ENCODE data around the gene ICAM2.

ICAM2 gene

DNA sequence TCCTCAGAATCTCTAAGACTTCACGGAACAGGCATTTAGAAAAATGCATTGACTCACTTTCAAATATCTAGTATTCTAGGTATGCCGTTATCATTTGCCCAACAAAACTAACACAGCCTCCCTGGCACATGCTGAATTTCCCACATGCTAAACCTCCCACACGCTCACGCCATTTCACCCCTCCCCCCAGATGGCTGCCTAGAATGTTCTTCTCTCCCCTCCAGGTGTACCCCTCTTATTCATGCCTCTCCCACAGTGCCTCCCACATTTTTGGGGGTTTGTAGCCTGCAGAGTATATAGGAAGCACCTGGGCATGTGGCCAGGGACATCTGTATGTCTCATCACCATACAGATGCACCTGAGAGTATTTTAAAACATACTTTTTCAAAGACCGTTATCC is 38.2 kb upstream of the ICAM2 start:
- in situ Hi-C loops (cut with HindIII; ENCODE audit: low sequenced_read_pairs) = no loop called here
- DNase-seq (ENCODE audit: low read depth) = no peak
- TF ChIP-seq, protein P1, sequence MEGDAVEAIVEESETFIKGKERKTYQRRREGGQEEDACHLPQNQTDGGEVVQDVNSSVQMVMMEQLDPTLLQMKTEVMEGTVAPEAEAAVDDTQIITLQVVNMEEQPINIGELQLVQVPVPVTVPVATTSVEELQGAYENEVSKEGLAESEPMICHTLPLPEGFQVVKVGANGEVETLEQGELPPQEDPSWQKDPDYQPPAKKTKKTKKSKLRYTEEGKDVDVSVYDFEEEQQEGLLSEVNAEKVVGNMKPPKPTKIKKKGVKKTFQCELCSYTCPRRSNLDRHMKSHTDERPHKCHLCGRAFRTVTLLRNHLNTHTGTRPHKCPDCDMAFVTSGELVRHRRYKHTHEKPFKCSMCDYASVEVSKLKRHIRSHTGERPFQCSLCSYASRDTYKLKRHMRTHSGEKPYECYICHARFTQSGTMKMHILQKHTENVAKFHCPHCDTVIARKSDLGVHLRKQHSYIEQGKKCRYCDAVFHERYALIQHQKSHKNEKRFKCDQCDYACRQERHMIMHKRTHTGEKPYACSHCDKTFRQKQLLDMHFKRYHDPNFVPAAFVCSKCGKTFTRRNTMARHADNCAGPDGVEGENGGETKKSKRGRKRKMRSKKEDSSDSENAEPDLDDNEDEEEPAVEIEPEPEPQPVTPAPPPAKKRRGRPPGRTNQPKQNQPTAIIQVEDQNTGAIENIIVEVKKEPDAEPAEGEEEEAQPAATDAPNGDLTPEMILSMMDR (IDR thresholded peaks at IDR 0.05; ENCODE audit: low read depth, low read length, missing control alignments) = no peak
- H3K4me3 ChIP-seq (ENCODE audit: low read depth, low read length) = no peak overlapping the region

DNA sequence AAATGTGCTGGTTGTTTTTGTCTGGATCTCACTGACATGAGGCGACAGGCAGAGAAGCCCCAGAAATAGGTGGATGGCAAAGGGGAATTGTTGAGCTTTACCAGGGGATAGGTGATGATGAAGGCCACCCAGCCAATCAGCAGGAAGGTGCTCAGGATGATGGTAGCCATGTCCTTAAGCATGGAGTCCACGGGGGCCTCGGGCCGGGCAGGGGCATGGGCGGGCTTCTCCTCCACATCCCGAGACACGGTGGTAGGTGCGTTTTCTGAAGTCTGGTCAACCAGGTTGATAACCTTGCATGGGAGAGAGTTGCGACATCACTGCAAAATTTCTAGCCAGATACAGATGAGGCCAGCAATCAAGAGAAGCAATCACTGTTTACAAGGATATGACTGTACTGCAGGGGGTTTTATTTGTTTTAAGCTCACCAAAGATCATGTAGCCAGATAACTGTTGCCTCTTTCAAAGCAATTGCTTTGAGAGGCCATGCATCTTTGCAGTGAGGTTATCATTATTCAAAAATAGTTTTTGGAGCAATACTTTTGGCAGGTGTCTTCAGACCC is 37.3 kb upstream of the ICAM2 start:
- TF ChIP-seq, protein P1 (IDR thresholded peaks at IDR 0.05; ENCODE audit: low read depth, low read length, missing control alignments) = no peak
- no peak overlapping the region for H3K4me3 ChIP-seq (ENCODE audit: low read depth, low read length)
- in situ Hi-C loops (cut with HindIII; ENCODE audit: low sequenced_read_pairs) = no loop called here
- DNase-seq (ENCODE audit: low read depth) = no peak

DNA sequence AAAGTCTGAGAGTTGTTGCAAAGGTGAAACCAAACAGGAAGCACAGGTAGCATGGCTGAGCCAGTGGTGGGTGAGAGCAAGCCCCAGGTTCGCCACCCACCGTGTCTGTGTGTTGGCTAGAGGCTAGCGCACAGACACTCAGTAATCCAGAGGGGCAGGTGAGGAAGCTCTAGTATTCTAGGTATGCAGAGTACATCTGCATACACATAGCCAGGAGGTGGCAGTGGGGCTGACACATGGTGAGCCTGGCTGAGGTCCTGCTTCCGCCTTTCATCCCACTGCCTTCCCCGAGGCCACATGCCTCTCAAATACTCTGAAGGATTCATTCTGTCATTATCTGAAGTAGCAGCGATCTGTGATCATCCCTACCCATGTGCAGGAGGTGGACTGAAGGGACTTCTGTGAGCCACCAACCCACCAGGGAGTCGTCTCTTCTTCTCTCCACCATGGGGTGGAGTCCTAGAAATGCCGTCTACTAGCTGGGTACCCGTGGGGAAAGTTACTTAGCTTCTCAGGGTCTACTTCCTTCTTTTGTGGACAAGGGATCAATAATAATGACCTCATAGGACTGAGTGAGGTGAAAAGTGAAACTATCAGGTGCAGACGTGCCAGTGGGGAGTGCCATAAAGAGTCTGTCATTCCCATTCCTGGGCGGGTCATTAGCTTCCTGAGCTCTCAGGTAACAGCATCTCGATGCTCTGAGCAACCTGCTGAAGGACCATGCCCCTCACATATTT is 36.0 kb upstream of the ICAM2 start:
- no peak for DNase-seq (ENCODE audit: low read depth)
- in situ Hi-C loops (cut with HindIII; ENCODE audit: low sequenced_read_pairs) = no loop called here
- no peak overlapping the region for H3K4me3 ChIP-seq (ENCODE audit: low read depth, low read length)
- TF ChIP-seq, protein P1 (IDR thresholded peaks at IDR 0.05; ENCODE audit: low read depth, low read length, missing control alignments) = no peak

DNA sequence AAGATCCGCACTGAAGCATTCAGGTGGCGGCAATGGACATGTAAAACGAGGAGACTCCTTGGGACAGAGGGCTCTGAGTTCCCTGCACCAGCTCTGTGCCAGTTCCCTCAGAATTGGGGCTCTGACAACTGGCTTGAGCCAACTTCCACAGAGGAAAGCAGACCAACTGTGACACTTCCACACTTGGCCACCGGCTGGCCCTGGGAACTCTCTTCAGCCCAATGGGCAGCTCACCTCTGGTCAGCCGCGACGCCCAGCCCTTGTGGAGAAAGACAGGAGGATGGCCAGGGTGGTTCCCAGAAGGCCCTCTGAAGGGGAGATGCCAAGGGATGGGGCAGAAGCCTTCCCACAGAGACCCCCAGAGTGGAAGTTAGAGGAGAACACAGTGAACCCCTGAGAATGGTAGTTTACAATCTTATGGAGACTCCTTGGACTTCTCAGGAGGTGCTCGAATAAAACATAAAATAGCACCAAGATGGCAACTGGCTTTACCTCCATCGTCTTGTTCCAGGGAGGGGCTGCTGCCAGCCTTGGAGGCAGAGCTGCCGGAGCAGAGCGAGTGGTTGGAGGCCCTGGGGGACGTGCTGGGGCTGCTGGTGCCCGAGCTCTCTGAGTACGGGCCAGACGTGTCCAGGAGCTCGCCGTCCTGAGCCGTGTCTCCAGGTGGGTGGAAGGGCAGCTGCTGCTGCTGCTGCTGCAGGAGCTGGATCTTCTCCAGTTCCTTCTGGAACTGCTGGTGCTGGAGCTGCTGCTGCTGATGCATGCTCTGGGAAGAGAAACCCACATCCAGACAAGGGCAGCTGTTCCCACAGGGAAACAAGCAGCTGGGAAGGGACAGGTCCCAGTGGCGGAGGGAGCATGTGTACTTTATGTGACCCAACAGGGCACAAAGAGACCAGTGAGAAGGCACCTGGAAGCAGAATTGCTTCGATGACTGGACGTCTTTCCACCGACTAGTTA is 35.0 kb upstream of the ICAM2 start:
- TF ChIP-seq, protein P1 (IDR thresholded peaks at IDR 0.05; ENCODE audit: low read depth, low read length, missing control alignments) = no peak
- no peak for DNase-seq (ENCODE audit: low read depth)
- in situ Hi-C loops (cut with HindIII; ENCODE audit: low sequenced_read_pairs) = no loop called here
- H3K4me3 ChIP-seq (ENCODE audit: low read depth, low read length) = no peak overlapping the region

DNA sequence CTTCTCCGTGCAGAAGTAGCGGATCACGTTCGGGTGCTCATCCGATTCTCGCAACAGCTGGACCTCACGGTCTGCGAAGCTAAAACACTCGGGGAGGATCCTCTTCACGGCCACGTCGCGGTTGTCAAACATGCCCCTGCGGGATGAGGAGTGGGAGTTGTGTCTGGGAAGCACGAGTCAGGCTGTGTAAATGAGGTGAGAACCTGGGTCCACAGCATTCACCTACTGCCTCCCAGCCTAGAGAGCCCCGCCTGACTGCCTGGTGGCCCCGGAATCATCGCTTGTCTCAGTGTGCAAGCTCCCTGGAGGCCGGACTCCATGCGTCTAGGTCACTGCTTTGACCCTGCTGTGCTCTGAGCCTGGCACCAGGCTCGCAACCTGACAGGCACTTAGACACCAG is 33.9 kb upstream of the ICAM2 start:
- in situ Hi-C loops (cut with HindIII; ENCODE audit: low sequenced_read_pairs) = no loop called here
- TF ChIP-seq, protein P1 (IDR thresholded peaks at IDR 0.05; ENCODE audit: low read depth, low read length, missing control alignments) = no peak
- H3K4me3 ChIP-seq (ENCODE audit: low read depth, low read length) = no peak overlapping the region
- no peak for DNase-seq (ENCODE audit: low read depth)

DNA sequence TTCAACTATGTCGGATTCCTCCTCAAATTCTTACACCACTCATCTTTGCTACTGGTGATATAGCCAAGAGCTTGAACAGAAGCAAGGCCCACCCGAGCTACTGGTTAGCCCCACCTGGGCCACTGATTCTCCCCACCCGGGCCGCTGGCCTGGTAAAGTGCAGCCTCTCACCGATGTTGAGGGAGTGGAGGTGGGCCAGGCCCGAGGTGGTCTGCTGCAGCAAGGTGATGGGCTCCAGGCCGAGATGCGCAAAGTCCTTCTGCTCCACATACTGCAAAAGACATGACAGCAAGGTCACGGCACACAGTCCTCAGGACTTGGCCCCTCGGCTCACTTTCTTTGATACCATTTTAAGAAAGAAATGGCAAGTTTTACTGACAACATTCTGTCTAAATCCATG is 32.7 kb upstream of the ICAM2 start:
- in situ Hi-C loops (cut with HindIII; ENCODE audit: low sequenced_read_pairs) = no loop called here
- H3K4me3 ChIP-seq (ENCODE audit: low read depth, low read length) = no peak overlapping the region
- TF ChIP-seq, protein P1 (IDR thresholded peaks at IDR 0.05; ENCODE audit: low read depth, low read length, missing control alignments) = no peak
- DNase-seq (ENCODE audit: low read depth) = no peak

Data from astrocyte of the cerebellum (primary cell).